H9 (cell line): ENCODE measurements around the gene SMARCA2. TPM values are rescaled to one million over a fixed set of nuclear protein-coding genes. Genes with fewer than 3 reads are reported as not detected.

Experiments used
- DNase-seq: peaks from one replicate; pipeline ENCODE4 v3.0.0-alpha.2; 2017
- H2AFZ ChIP-seq: one replicate; pipeline ENCODE4 v1.6.1; 2013; ENCODE audit warnings: mild to moderate bottlenecking, low read length, control low read depth, moderate library complexity
- H2AK5ac ChIP-seq: 2 replicates; pipeline ENCODE4 v1.6.1; 2013; ENCODE audit warnings: low read length, control low read depth, mixed read lengths; ENCODE audit not compliant: insufficient read length
- H2BK120ac ChIP-seq: one replicate; pipeline ENCODE4 v1.6.1; 2013; ENCODE audit warnings: low read depth, mild to moderate bottlenecking, low read length, control low read depth, inconsistent platforms; ENCODE audit not compliant: poor library complexity, severe bottlenecking
- H2BK12ac ChIP-seq: 2 replicates; pipeline ENCODE4 v1.6.1; 2013; ENCODE audit warnings: low read length, control low read depth, mixed read lengths, low read depth; ENCODE audit not compliant: insufficient read length
- H2BK15ac ChIP-seq: 2 replicates; pipeline ENCODE4 v1.6.1; 2013; ENCODE audit warnings: low read depth, low read length, control low read depth
- H2BK20ac ChIP-seq: one replicate; pipeline ENCODE4 v1.6.1; 2013; ENCODE audit warnings: low read depth, mild to moderate bottlenecking, low read length, control low read depth, inconsistent platforms; ENCODE audit not compliant: poor library complexity, severe bottlenecking
- H2BK5ac ChIP-seq: 2 replicates; pipeline ENCODE4 v1.6.1; 2013; ENCODE audit warnings: low read length, control low read depth, mixed read lengths; ENCODE audit not compliant: insufficient read length
- H3K14ac ChIP-seq: 2 replicates; pipeline ENCODE4 v1.6.1; 2013; ENCODE audit warnings: low read length, control low read depth; ENCODE audit not compliant: insufficient read depth
- H3K18ac ChIP-seq: 2 replicates; pipeline ENCODE4 v1.6.1; 2013; ENCODE audit warnings: low read depth, mild to moderate bottlenecking, mixed read lengths, low read length, control low read depth; ENCODE audit not compliant: insufficient read length
- H3K23ac ChIP-seq: 2 replicates; pipeline ENCODE4 v1.6.1; 2013; ENCODE audit warnings: low read length, control low read depth, mixed read lengths, low read depth; ENCODE audit not compliant: insufficient read length
- H3K23me2 ChIP-seq: 2 replicates; pipeline ENCODE4 v1.6.1; 2013; ENCODE audit warnings: low read depth, mild to moderate bottlenecking, mixed read lengths, low read length, control low read depth; ENCODE audit not compliant: insufficient read length, poor library complexity, severe bottlenecking
- H3K27ac ChIP-seq: 2 replicates; pipeline ENCODE4 v1.5.1; 2013; ENCODE audit warnings: low read length, control low read depth, mixed read lengths, low read depth; ENCODE audit not compliant: insufficient read length
- H3K27me3 ChIP-seq: 2 replicates; pipeline ENCODE4 v1.6.1; 2013; ENCODE audit warnings: low read length, control low read depth, inconsistent platforms; ENCODE audit not compliant: insufficient read depth
- H3K4ac ChIP-seq: 2 replicates; pipeline ENCODE4 v1.6.1; 2013; ENCODE audit warnings: low read depth, mild to moderate bottlenecking, control low read depth, inconsistent platforms, low read length, moderate library complexity
- H3K4me1 ChIP-seq: 2 replicates; pipeline ENCODE4 v1.6.1; 2013; ENCODE audit warnings: low read length, control low read depth, inconsistent platforms; ENCODE audit not compliant: insufficient read depth
- H3K4me2 ChIP-seq: 2 replicates; pipeline ENCODE4 v1.6.1; 2013; ENCODE audit warnings: low read length, control low read depth, mixed read lengths; ENCODE audit not compliant: insufficient read length, insufficient read depth
- H3K56ac ChIP-seq: 2 replicates; pipeline ENCODE4 v1.6.1; 2013; ENCODE audit warnings: low read depth, mild to moderate bottlenecking, mixed read lengths, low read length, control low read depth; ENCODE audit not compliant: insufficient read length
- H3K79me1 ChIP-seq: 2 replicates; pipeline ENCODE4 v1.6.1; 2013; ENCODE audit warnings: low read depth, mild to moderate bottlenecking, moderate library complexity, low read length, control low read depth, inconsistent platforms; ENCODE audit not compliant: insufficient read depth, poor library complexity, severe bottlenecking
- H3K79me2 ChIP-seq: 2 replicates; pipeline ENCODE4 v1.6.1; 2013; ENCODE audit warnings: low read length, control low read depth, inconsistent platforms; ENCODE audit not compliant: insufficient read depth
- H3K9ac ChIP-seq: 2 replicates; pipeline ENCODE4 v1.6.1; 2013; ENCODE audit warnings: low read length, control low read depth, mixed read lengths; ENCODE audit not compliant: insufficient read length; ENCODE audit errors: extremely low read depth
- H3K9me3 ChIP-seq: one replicate; pipeline ENCODE4 v1.6.1; 2013; ENCODE audit warnings: low read depth, low read length, inconsistent platforms; ENCODE audit not compliant: control insufficient read depth
- H3T11ph ChIP-seq: one replicate; pipeline ENCODE4 v1.6.1; 2013; ENCODE audit warnings: mild to moderate bottlenecking, low read length, control low read depth, inconsistent platforms
- H4K20me1 ChIP-seq: one replicate; pipeline ENCODE4 v1.6.1; 2013; ENCODE audit not compliant: control insufficient read depth, insufficient read length, insufficient read depth
- H4K5ac ChIP-seq: 2 replicates; pipeline ENCODE4 v1.6.1; 2013; ENCODE audit warnings: low read depth, mild to moderate bottlenecking, mixed read lengths, low read length, control low read depth; ENCODE audit not compliant: insufficient read length
- H4K8ac ChIP-seq: replicated peaks from 2 replicates; pipeline ENCODE4 v1.6.1; 2013; ENCODE audit warnings: low read length, control low read depth, mixed read lengths, low read depth; ENCODE audit not compliant: insufficient read length
- H4K91ac ChIP-seq: 2 replicates; pipeline ENCODE4 v1.6.1; 2013; ENCODE audit warnings: low read depth, mild to moderate bottlenecking, moderate library complexity, mixed read lengths, low read length, control low read depth; ENCODE audit not compliant: insufficient read length
- H3K27ac Mint-ChIP-seq, 3 experiments: 2 replicates in 2 of 3; 3 replicates in 1 of 3; pipeline ENCODE4 v1.8.0; 2020 to 2021; ENCODE audit warnings: mixed read lengths in 3 of 3, mild to moderate bottlenecking in 1 of 3, moderate library complexity in 1 of 3
- H3K27me3 Mint-ChIP-seq: 2 replicates; pipeline ENCODE4 v1.8.0; 2021; ENCODE audit warnings: low read depth, mild to moderate bottlenecking, moderate library complexity, mixed read lengths
- H3K36me3 Mint-ChIP-seq, 3 experiments: 2 replicates in 2 of 3; 3 replicates in 1 of 3; pipeline ENCODE4 v1.8.0; 2020 to 2021; ENCODE audit warnings: low read depth in 3 of 3, mixed read lengths in 3 of 3; ENCODE audit not compliant: insufficient read depth in 1 of 3
- H3K4me1 Mint-ChIP-seq, 2 experiments: 2 replicates each; pipeline ENCODE4 v1.8.0; 2020; ENCODE audit warnings: mixed read lengths in 2 of 2
- H3K4me3 Mint-ChIP-seq, 2 experiments: 2 replicates in 1 of 2; 3 replicates in 1 of 2; pipeline ENCODE4 v1.8.0; 2020 to 2021; ENCODE audit warnings: mild to moderate bottlenecking in 2 of 2, mixed read lengths in 2 of 2, moderate library complexity in 1 of 2
- H3K9me3 Mint-ChIP-seq, 2 experiments: 2 replicates in 1 of 2; 3 replicates in 1 of 2; pipeline ENCODE4 v1.8.0; 2020; ENCODE audit warnings: mild to moderate bottlenecking in 2 of 2, mixed read lengths in 2 of 2, moderate library complexity in 1 of 2
- WGBS: extraction: QIAGEN DNeasy Blood & Tissue Kit; methylation state at CpG from one replicate; pipeline ENCODE4 v1.1.7; 2013; ENCODE audit warnings: missing lambda C conversion rate, low lambda C conversion rate, mixed read lengths; ENCODE audit not compliant: insufficient read length; ENCODE audit errors: extremely low coverage; 5-methylcytosine and 5-hydroxymethylcytosine counted together
- total RNA-seq: library from RNA; stranded (reverse); gene quantifications from 2 replicates; pipeline ENCODE4 v1.2.1, GENCODE V29; 2021
- TF ChIP-seq, protein P1 (sequence below): fragments of 200-600 bp; sonication (generic); conservative IDR thresholded peaks from 3 replicates; pipeline ENCODE4 v1.8.0; 2021; ENCODE audit warnings: antibody characterized with exemption, mild to moderate bottlenecking

The SMARCA2 gene
- total RNA-seq, 1 experiment from 2014 or later = 15.3 TPM

DNA sequence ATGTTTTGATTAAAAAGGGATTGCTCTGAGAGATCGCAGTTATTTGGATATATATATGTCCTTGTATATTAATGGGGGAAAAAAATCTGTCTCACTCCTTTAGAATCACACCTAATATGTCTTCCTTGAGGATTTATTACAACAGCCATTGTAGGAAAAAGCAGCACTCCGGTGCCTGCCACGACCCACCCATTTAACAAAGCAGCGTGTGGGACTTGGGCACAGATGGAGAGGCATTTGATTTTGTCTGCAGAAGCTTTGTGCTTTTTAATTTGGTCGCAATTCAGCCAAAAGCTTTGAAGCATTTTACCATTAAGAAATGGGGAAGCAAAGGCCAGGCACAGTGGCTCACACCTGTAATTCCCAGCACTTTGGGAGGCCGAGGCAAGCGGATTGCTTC, 159.2 kb downstream of the SMARCA2 start:
- H3K23ac ChIP-seq = no peak overlapping the region
- no CpG with 5 or more reads among the region's 7 CpGs for WGBS
- peaks cover 12 to 17% of the 10 kb centered on the region in 2 experiments for H3K4me1 Mint-ChIP-seq

More for the DNA sequence above, 159.2 kb downstream of the SMARCA2 start:
- no peak overlapping the region for H3T11ph ChIP-seq
- no peak overlapping the region for H3K56ac ChIP-seq
- Mint-ChIP-seq H3K4me3 (no peak overlapping the region), H3K27ac (peak overlapping the region in 1 of 3 experiments; percentile 53; a peak in 1 of 7 replicates), H3K36me3 (peaks cover 0 to 5% (median under 1%) of the 10 kb centered on the region in 3 experiments; a peak in 4 of 7 replicates), H3K27me3 (no peaks in the 10 kb centered on the region; the same call in 1 of the 2 replicates), H3K9me3 (no peaks in the 10 kb centered on the region)
- H4K20me1 ChIP-seq = no peaks in the 10 kb centered on the region
- H2BK12ac ChIP-seq = no peak overlapping the region
- no peaks in the 10 kb centered on the region for H3K27me3 ChIP-seq
- H3K14ac ChIP-seq = no peak overlapping the region
- no peak overlapping the region for H2BK15ac ChIP-seq
- H4K5ac ChIP-seq = no peak overlapping the region
- no peak overlapping the region for H4K8ac ChIP-seq
- no peak overlapping the region for H2BK20ac ChIP-seq
- TF ChIP-seq, protein P1, sequence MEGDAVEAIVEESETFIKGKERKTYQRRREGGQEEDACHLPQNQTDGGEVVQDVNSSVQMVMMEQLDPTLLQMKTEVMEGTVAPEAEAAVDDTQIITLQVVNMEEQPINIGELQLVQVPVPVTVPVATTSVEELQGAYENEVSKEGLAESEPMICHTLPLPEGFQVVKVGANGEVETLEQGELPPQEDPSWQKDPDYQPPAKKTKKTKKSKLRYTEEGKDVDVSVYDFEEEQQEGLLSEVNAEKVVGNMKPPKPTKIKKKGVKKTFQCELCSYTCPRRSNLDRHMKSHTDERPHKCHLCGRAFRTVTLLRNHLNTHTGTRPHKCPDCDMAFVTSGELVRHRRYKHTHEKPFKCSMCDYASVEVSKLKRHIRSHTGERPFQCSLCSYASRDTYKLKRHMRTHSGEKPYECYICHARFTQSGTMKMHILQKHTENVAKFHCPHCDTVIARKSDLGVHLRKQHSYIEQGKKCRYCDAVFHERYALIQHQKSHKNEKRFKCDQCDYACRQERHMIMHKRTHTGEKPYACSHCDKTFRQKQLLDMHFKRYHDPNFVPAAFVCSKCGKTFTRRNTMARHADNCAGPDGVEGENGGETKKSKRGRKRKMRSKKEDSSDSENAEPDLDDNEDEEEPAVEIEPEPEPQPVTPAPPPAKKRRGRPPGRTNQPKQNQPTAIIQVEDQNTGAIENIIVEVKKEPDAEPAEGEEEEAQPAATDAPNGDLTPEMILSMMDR = no peak
- no peak overlapping the region for H2AK5ac ChIP-seq
- peaks cover 4% of the 10 kb centered on the region; the same call in 1 of the 2 replicates for H3K4me1 ChIP-seq
- H3K4ac ChIP-seq = no peak overlapping the region
- no peaks in the 10 kb centered on the region for H3K79me1 ChIP-seq
- no peak for DNase-seq
- H3K18ac ChIP-seq = no peak overlapping the region
- no peak overlapping the region for H4K91ac ChIP-seq
- H3K9me3 ChIP-seq = no peaks in the 10 kb centered on the region
- no peak overlapping the region for H2AFZ ChIP-seq
- H3K27ac ChIP-seq = no peak overlapping the region
- no peak overlapping the region for H2BK120ac ChIP-seq
- H3K4me2 ChIP-seq = no peak overlapping the region
- H3K9ac ChIP-seq = no peak overlapping the region
- no peaks in the 10 kb centered on the region for H3K23me2 ChIP-seq
- no peaks in the 10 kb centered on the region for H3K79me2 ChIP-seq
- H2BK5ac ChIP-seq = no peak overlapping the region
